Inferior parietal cortex (tissue), 1 donor: ENCODE measurements around the gene ZBTB7C.

ENCODE experiments used
- DNase-seq: peaks from one replicate; pipeline ENCODE4 v3.0.0-alpha.2; 2016; ENCODE audit errors: extremely low spot score

ZBTB7C gene

DNA sequence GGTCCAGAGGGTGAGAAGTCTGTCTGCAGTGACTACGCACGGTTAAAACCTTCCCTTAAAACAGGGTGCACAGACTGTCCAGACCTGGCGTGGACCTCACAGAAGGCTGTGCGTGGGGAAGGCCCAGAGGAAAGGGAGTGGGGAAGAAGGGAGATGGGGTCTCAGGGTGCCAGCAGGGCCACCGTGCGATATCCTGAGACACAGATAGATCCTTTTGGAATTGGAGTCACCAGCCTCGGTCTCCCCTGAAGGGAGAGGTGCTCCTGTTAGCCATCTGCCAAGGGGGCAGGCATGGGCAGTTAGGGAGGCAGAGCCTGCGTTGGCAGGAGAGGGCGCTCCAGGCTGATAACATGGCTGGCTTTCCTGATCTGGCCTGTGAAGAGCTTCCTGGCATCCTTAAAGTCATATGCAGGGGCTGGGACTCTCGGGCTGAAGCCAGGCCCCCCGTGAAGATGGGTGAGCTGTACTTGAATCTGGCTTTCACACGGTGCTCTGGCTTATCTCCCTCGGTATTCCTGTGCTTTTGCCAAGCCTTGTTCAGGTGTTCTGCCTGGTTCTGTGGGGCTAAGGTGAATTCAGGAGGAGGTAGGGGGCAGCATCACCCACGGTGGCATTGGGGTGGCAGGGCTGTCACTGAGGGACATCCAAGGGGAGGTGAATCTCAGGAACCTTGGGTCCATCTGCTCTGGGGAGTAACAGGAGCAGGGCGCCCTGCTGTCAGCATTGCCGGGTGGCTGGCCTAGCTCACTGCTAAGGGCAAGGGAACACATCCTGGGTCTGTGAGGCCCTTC, 371.5 kb downstream of the ZBTB7C start:
- DNase-seq: no peak

- no peak for DNase-seq
Observed at GRCh38 chr18:48036641-48037421, 372.4 kb downstream of the ZBTB7C start.

DNA sequence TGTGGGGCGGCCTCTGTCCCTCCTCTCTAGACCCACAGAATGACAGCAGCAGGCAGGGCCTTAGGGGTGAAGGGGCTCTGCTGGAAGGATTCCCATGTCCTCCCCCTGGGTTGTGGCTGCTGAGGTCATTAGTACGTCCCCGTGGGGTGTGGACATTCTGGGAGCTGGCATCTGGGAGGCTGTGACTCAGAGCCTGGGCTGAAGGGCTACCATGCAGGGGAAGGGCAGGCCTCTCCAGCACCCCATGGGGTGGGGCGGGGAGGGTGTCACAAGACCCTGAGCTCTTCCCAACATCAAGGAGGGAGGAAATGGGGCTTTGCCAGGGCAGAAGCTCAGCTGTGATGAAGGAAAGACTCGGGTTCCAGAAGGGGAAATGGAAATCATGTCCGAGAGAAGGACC, 373.0 kb downstream of the ZBTB7C start:
- no peak for DNase-seq

- no peak for DNase-seq
Observed at GRCh38 chr18:48035556-48035860, 373.7 kb downstream of the ZBTB7C start.

DNA sequence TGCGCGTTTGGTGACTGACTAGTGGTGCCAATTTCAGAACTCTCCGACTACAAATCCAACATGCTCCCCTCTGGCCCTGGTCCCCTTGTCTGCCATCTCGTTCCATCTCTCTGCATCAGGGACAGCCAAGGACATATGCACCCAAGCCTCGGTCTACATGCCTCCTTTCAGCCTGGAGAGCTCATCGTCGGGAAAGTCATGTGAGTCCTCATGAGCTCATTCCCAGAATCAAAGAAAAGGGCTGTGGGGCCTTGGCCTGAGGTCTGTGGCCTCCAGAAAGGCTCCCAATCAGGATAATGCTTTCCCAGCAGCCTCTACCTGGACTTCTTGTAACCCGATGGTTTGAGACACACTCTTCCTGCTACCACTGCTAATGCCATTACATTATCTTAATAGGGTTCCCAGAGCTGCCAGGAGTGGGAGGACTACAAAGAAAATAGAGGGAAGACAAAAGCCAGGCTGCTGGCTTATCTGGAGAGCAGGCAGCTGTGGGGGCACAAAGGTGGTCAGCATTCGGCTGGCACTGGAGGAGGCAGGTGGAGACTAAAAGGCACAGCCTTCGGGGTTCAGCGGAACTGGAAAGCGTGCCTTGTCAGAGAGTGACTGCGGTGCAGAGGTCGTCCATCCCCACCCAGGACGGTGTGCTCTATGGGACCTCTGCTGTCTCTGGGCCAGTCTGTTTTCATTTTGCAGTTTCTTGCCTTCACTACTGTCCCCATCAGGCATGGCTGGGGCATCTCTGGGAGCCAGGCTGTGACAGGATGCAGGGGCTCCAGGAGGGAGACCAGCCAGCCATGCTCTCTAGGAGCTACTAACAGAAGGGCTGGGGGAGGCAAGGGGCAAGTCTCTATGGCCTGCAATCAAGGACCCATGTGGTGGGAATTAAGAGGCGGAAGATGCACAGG, 374.3 kb downstream of the ZBTB7C start:
- DNase-seq: no peak

DNA sequence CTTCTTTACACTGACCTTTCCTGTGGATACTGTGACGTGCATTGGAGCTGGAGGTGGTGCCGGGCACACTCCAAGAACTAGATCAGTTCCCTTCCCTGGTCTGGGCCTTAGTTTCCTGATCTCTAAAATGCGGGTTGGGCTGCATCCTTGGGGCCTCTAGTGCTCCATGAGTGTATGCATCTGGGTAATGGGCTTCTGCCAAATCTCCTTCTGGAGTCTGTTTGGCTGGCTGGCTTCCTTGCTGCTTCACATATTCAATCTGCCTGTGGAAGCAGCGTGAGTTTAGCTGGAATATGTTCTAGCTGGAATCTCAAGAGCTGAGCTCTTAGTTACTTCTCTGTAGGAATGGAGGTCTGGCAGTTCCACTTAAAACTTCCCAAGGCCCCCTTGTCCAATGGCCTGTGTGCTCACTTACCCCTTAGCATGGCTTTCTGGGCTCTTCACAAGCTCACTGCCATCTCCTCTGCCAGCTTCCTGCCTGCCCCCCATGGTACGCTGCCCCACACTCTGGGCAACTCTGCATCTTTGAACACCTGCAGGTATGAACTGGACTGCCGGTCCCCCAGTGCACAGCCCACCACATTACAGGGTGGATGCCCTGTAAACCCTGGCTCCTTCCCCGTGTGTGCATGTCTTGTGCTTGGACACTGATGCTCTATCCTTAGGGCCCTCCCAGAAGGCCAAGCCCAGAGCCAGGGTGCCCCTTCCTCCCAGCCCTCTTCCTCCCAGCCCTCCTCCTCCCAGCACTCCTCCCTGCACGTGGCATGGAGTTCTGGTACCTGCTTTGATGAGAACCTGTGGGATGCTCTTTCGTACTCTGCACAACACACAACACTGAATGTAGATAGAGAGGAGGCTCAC, 375.2 kb downstream of the ZBTB7C start:
- no peak for DNase-seq

GRCh38 chr18:48032876-48033789, 376.1 kb downstream of the ZBTB7C start:
- DNase-seq: no peak

GRCh38 chr18:48031641-48032040, 377.5 kb downstream of the ZBTB7C start:
- DNase-seq: no peak

DNA sequence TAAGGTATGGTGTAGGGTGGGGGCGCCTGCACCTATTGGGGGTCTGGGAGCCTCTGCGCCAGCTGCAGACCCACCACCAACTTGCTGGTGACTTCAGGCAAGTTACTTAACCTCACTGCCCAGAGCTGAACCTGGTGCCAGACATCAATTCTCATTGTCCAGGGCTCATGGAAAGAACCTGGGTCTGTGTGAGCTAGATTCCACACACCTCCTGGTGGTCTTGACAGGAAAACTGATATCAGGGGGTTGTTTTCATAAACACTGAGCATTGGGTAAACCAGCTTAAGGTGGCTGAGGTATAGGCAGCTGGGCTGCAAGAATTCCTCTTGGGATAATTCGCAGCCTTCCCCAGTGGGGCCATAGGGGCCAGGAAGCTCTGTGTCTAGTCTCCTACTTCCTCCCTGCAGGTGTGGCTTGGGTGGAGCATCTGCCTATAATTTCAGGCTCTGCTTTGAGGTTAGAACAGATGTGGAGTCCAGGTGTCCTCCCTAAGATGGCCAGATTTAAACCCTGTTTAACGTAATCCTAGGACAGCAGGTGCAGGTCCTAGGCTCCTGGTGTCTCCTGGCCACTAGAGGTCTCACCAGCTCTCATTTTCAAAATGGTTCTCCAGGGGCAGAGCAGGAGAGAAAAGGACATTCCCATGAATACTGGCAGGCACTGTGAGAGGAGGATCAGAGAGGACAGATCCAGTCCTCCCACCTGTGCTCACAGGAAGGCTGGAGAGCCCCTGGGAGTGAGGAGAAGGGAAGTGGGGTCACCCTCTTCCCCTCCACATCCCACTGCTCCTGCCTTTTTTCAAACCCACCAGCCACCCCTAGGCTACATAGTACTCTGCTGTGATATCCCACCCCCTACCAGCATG, 378.3 kb downstream of the ZBTB7C start:
- DNase-seq: peak; percentile 71

GRCh38 chr18:48029296-48029986, 379.7 kb downstream of the ZBTB7C start:
- DNase-seq: no peak

DNA sequence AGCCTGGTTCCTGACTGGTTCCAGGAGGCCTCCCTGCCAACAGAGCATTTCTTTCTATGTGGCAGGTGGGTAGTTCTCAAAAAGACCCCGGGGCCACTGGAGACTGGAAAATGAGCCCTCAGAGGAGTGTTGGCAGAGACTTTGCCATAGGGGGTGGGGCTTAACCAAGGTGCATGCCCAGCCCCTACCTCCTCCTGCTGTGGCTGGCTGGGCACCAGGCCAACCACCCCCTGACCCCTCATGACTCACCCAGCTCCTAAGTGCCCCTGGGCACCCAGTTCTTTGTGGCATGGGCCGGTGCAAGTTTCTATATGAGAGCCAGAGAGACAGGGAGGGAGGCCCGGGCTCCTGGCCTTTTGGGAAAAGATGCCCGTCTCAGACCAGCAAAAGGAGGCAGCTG, 380.5 kb downstream of the ZBTB7C start:
- DNase-seq: no peak

DNA sequence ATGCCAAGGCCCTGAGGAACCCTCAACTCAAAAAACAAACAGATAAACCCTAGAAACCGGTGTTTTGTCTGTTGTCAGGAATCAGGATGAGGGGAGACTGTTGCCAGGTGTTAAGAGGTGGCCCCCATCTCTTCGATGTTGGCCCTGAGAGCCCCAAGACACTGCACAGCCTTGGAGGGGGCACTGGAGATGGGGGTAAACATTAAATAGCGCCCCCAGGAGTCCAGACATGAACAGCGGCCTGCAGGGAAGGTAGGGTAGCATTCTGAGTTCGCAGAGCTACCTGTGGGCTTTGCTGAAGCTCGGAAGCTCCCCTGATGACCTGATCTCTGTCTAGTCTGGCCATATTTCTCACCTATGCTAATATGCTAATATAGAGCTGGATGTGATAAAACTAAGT, 381.1 kb downstream of the ZBTB7C start:
- DNase-seq: no peak

GRCh38 chr18:48027401-48027963, 381.7 kb downstream of the ZBTB7C start:
- no peak for DNase-seq

DNA sequence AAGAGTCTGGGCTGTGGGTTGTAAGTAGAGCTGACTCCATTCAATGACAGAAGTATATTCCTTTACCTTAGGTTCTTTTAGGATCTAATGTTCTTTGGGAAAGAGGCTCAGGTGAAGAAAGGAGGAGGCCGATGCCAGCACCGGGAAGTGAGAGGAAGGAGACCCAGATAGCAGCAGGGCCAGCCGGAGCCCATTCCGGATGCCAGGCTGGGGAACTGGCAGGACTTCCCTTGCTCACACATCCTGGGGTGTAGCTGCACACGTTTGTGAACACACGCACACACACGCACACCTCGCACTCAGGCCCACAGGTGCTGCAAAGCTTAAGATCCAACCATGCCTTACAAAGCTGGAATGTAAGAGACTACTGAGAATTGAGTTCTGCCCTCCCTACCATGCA, 383.0 kb downstream of the ZBTB7C start:
- DNase-seq: no peak

DNA sequence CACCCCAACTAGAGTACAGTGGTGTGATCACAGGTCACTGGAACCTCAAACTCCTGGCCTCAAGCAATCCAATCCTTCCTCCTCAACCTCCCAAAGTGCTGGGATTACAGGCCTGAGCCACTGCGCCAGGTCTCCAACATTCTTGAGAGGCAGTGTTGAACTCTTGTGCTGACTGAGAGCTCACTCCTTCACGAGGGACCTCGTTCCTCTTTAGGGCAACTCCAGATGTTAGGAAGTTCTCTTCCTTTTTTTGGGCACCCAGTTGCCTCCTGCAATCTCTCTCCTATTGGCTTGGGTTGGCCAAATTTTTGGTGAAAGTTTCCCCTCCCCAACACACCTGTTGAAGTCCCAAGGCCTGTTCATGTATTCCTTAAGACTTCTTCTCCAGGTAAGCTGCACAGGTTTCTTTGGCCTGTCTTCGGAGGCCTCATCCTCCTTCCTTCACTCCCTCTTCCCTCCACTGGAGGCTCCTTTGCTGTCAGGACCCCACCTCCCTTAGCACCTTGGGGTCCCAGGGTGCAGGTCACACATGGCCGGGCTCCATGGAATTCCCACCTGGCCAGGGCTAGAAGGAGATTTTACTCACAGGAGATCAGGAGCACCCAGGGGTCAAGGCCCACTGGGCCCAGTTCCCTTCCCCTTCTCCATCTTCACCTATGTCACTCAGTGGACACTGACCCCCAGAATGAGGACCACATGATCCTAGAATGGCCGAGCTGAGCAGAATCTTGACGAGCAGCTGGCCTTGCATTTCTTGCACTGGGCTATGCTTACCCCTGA, 384.1 kb downstream of the ZBTB7C start:
- DNase-seq: no peak

GRCh38 chr18:48024009-48024512, 385.1 kb downstream of the ZBTB7C start:
- no peak for DNase-seq

DNA sequence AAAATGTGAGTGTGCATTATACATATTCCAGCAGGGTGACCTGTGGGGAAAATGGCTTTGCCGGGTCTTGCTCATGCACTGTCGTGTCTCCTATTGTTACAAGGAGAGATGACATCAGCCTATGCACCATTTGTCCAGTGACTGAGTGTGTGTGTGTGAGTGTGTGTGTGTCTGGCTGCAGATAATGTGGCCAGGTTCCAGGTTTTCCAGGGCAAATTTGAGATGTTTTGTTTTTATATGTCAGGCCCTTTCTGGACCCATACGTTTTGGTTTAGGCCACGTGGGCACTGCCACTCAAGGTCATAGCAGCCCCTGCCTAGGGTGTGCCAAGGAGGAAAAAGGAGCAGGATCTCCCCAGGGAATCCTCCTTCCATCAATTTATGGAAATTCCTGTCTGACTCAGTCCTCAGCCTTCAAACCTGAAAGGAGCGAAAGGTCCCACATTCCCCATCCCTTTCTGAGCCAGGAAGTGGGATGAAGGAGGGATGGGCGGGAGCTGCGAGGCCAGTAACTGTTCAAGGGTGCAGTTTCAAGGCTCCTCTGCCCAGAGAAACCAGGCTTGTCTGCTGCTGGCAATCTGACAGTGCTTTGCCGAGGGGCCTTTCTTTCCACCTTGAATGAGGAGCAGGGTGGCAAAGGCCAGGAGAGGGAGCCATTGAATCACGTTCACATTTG, 385.7 kb downstream of the ZBTB7C start:
- peak; percentile 28 for DNase-seq
